OCI-LY1 (cell line): ENCODE measurements around the gene GALNT2.

Source experiments
- CTCF ChIP-seq: fragments of 200-600 bp; sonication (generic), shearing (Covaris generic); IDR thresholded peaks from 2 replicates; pipeline ENCODE4 v1.5.1; 2017; ENCODE audit warnings: mild to moderate bottlenecking, antibody characterized with exemption, low read length, moderate library complexity, mixed read lengths
- EZH2 ChIP-seq: fragments of 200-600 bp; sonication (generic), shearing (Covaris generic); IDR thresholded peaks from 2 replicates; pipeline ENCODE4 v1.8.0; 2017; ENCODE audit warnings: borderline replicate concordance, mixed run types, mild to moderate bottlenecking, antibody characterized with exemption, low read length, moderate library complexity, mixed read lengths

DNA sequence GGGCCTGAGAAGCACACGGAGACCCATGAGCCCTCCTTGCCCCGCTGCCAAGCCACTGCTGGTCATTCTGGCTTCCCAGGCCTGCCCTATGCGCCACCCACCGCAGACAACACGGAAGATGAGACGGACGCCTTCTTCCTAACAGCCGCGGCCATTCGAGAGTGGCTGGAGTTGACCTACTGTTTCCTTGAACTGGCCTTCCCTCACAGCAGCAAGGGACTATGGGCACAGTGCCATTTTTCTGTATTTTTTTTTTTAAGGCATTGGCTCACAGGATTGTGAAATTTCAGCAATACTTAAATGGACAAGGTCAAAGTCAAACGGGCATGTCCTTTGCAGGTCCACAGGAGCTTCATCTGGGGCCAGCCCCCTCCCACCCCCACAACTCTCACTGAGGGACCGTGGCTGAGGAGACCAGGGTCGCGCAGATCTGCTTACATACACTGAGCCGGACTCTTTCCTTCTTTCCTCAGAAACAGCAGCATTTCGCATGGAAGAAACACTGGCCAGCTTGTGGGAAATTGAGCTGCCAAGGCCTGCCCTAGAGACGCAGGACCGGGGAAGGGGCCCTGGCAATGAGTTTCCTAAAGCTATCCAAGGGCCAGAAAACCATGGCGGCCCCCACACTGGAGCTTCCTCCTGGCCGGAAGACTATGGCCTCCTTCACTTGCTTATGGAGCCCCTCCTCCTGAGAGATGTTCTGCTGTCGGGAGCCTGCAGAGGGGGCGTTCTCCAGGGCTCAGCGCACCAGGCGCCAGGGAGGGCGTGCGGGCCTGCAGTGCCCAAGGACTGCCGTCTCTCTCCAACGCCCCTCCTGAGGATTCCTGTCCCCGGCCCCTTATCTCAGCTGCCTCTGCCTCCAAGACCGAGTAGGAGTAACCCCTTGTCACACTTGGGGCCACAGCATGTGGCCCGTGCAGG is 260.2 kb downstream of the GALNT2 start:
- TF ChIP-seq CTCF (no peak), EZH2 (no peak)
